Measurements from ENCODE around the gene HSF2BP.
A peak's percentile ranks its signal among the peaks of the same experiment; 100 is the strongest.
"Not testable (repeated sequence)": the region's sequence is repeated elsewhere in the genome, so short reads cannot be mapped to it uniquely, and the experiment has no call there.

The HSF2BP gene

DNA sequence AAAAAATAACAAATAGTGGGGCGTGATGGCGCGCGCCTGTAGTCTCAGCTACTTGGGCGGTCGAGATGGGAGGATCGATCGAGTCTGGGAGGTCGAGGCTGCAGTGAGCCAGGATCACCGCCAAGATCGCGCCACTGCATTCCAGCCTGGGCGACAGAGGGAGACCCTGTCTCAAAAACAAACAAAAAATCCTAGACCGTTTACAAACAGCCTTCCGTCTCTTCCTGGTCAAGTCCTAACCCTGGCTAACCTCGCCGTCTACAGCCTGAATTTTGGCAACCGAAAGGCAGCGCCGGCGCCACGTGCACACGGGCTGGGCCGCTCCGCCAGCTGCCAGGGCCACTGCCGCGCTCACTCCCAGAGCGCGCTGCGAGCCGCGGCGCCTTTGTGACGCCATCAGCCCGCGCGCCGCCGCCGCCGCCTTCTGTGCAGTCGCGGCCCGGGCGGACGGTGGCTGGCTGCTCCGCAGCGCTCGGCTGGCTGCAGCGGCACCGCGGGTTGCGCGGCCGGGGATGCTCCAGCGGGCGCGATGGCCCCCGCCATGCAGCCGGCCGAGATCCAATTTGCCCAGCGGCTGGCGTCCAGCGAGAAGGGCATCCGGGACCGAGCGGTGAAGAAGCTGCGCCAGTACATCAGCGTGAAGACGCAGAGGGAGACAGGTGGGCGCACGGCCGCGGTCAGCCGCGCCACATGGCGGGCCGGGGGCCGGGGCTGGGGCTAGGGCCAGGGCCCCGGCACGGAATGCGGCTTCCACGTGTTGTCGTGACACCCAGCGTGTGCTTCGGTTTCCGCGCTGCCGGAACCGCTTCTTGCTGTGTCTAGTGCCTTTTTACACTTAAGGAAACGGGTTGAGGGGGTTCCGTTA is at the start of gene HSF2BP, which contains the start of gene RRP1B:
TSS of gene HSF2BP (minus strand) at position 353 of the 865 bp plus-strand sequence. CDS start 1,392 bp downstream, outside the sequence.
TSS of gene RRP1B (plus strand) at position 425 of the 865 bp plus-strand sequence. CDS start at position 530, 105 bp downstream.
- H3K9me3 ChIP-seq (ENCODE audit: control insufficient read depth in 2 of 2, low read length in 2 of 2) = no peaks in the 10 kb centered on the region
- H3K4me3 ChIP-seq (ENCODE audit: low read length in 2 of 2) = peak within 1 kb of the TSS; percentile 86 to 91
- H3K27ac ChIP-seq (ENCODE audit: low read depth in 2 of 2, low read length in 2 of 2) = peak within 1 kb of the TSS; percentile 73 to 83
- peaks cover 10 to 11% of the 10 kb centered on the region in 2 donors for H3K4me1 ChIP-seq (ENCODE audit: control insufficient read depth in 2 of 2, insufficient read depth in 2 of 2, low read length in 2 of 2)
- H3K27me3 ChIP-seq (ENCODE audit: control insufficient read depth in 2 of 2, insufficient read depth in 2 of 2, low read length in 2 of 2) = no peaks in the 10 kb centered on the region
- peak within 1 kb of the TSS; percentile 76 to 86 for H3K9ac ChIP-seq (ENCODE audit: low read depth in 1 of 2, low read length in 2 of 2)
- H3K36me3 ChIP-seq (ENCODE audit: control insufficient read depth in 2 of 2, insufficient read depth in 2 of 2, low read length in 2 of 2) = peaks cover 3 to 4% of the 10 kb centered on the region in 2 donors

DNA sequence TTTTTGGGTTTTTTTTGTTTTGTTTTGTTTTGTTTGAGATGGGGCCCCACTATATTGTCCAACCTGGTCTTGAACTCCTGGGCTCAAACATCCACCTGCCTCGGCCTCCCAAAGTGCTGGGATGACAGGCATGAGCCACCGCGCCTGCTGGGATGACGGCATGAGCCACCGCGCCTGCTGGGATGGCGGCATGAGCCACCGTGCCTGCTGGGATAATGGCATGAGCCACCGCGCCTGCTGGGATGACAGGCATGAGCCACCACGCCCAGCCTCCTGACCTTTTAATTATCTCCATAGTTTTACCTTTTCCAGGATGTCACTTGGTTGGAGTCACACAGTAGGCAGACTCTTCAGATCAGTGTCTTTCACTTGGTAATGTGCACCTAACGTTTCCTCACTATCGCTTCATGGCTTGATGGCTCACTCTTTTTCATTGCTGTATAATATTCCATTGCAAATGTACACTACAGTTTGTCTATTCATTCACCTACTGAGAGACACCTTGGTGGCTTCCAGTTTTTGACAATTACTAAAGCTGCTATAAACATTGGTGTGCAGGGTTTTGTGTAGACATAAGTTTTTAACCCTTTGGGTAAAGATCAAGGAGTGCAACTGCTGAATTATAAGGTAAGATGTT is 49.6 kb upstream of the HSF2BP start:
- Histone ChIP-seq H3K4me1 (ENCODE audit: control insufficient read depth in 2 of 2, insufficient read depth in 2 of 2, low read length in 2 of 2) (peaks cover 15 to 23% of the 10 kb centered on the region in 2 donors), H3K4me3 (ENCODE audit: low read length in 2 of 2) (no peak overlapping the region), H3K36me3 (ENCODE audit: control insufficient read depth in 2 of 2, insufficient read depth in 2 of 2, low read length in 2 of 2) (no peaks in the 10 kb centered on the region), H3K9ac (ENCODE audit: low read depth in 1 of 2, low read length in 2 of 2) (no peak overlapping the region), H3K27me3 (ENCODE audit: control insufficient read depth in 2 of 2, insufficient read depth in 2 of 2, low read length in 2 of 2) (no peaks in the 10 kb centered on the region), H3K9me3 (ENCODE audit: control insufficient read depth in 2 of 2, low read length in 2 of 2) (no peaks in the 10 kb centered on the region), H3K27ac (ENCODE audit: low read depth in 2 of 2, low read length in 2 of 2) (no peak overlapping the region)

DNA sequence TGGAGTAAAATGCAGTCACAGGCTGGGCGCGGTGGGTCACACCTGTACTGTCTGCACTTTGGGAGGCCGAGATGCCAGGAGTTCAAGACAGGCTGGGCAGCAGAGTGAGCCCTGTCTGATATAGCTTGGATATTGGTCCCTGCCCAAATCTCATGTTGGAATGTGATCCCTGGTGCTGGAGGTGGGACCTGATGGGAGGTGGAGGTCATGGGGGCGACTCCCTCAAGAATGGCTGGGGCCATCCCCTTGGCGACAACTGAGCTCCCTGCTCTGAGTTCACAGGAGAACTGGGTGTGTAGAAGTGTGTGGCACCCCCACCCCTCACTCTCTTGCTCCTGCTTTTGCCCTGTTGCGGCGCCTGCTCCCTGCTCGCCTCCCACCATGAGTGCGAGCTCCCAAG is 48.2 kb upstream of the HSF2BP start:
- Histone ChIP-seq H3K36me3 (ENCODE audit: control insufficient read depth in 2 of 2, insufficient read depth in 2 of 2, low read length in 2 of 2) (no peaks in the 10 kb centered on the region), H3K4me1 (ENCODE audit: control insufficient read depth in 2 of 2, insufficient read depth in 2 of 2, low read length in 2 of 2) (peaks cover 13 to 16% of the 10 kb centered on the region in 2 donors), H3K4me3 (ENCODE audit: low read length in 2 of 2) (no peak overlapping the region), H3K27me3 (ENCODE audit: control insufficient read depth in 2 of 2, insufficient read depth in 2 of 2, low read length in 2 of 2) (no peaks in the 10 kb centered on the region), H3K9me3 (ENCODE audit: control insufficient read depth in 2 of 2, low read length in 2 of 2) (no peaks in the 10 kb centered on the region), H3K9ac (ENCODE audit: low read depth in 1 of 2, low read length in 2 of 2) (no peak overlapping the region), H3K27ac (ENCODE audit: low read depth in 2 of 2, low read length in 2 of 2) (no peak overlapping the region)

DNA sequence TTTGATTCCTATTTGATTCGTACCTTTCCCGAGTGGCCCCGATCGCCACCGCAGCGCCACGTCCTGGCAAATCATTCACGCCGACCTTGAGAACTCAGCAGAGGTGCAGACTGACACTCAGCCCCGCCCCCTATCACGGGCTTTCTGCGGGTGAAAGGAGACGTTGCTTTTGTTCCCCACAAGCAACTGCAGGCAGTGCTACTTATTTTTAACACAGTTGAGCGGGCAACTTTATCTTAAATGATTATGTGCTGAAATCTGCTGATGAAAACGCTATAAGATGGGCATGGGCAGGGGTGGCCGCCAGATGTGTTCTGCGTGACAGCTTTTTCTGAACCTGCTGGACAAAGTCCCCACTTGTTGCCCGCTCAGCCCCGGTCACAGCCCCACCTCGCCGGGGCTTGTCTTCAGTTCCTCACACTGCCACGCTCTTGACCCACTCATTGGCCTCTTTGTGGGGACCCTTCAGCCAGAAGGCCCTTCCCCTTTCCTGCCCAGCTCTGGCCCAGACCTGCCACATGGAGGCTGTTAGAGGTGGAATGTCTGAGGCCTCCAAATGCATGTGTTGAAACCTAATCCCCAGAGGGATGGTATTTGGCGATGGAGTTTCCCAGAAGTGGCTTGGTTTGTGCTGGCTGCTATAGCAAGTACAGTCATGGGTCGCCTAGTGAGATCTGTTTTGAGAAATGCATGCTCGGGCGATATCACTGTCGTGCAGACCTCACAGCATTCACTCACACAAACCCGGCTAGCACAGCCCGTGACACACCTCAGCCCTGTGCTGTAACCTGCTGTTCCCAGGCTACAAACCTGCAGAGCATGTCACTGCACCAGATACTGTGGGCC is 44.0 kb upstream of the HSF2BP start:
- Histone ChIP-seq H3K27me3 (ENCODE audit: control insufficient read depth in 2 of 2, insufficient read depth in 2 of 2, low read length in 2 of 2) (no peaks in the 10 kb centered on the region), H3K36me3 (ENCODE audit: control insufficient read depth in 2 of 2, insufficient read depth in 2 of 2, low read length in 2 of 2) (no peaks in the 10 kb centered on the region), H3K27ac (ENCODE audit: low read depth in 2 of 2, low read length in 2 of 2) (no peak overlapping the region), H3K4me1 (ENCODE audit: control insufficient read depth in 2 of 2, insufficient read depth in 2 of 2, low read length in 2 of 2) (peaks cover 7 to 9% of the 10 kb centered on the region in 2 donors), H3K4me3 (ENCODE audit: low read length in 2 of 2) (peak overlapping the region; percentile 4 to 37), H3K9me3 (ENCODE audit: control insufficient read depth in 2 of 2, low read length in 2 of 2) (no peaks in the 10 kb centered on the region), H3K9ac (ENCODE audit: low read depth in 1 of 2, low read length in 2 of 2) (no peak overlapping the region)

DNA sequence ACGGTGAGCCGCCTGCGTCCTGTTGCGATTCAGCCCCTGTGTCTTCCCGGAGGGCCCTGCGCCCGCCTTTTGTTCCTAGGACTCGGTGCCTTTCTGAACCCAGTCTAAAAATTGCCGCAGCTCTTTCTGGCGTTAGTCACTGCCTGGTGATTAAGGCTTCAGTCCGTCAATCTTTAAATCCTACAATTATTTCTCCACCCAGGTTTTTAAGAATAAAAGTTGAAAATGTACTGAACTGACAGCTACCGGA is 43.4 kb upstream of the HSF2BP start:
- no peak overlapping the region for H3K9ac ChIP-seq (ENCODE audit: low read depth in 1 of 2, low read length in 2 of 2)
- peak overlapping the region in 1 of 2 donors; percentile 37 for H3K4me3 ChIP-seq (ENCODE audit: low read length in 2 of 2)
- H3K4me1 ChIP-seq (ENCODE audit: control insufficient read depth in 2 of 2, insufficient read depth in 2 of 2, low read length in 2 of 2) = peaks cover 7 to 9% of the 10 kb centered on the region in 2 donors
- H3K27me3 ChIP-seq (ENCODE audit: control insufficient read depth in 2 of 2, insufficient read depth in 2 of 2, low read length in 2 of 2) = no peaks in the 10 kb centered on the region
- H3K9me3 ChIP-seq (ENCODE audit: control insufficient read depth in 2 of 2, low read length in 2 of 2) = no peaks in the 10 kb centered on the region
- H3K36me3 ChIP-seq (ENCODE audit: control insufficient read depth in 2 of 2, insufficient read depth in 2 of 2, low read length in 2 of 2) = no peaks in the 10 kb centered on the region
- H3K27ac ChIP-seq (ENCODE audit: low read depth in 2 of 2, low read length in 2 of 2) = no peak overlapping the region

DNA sequence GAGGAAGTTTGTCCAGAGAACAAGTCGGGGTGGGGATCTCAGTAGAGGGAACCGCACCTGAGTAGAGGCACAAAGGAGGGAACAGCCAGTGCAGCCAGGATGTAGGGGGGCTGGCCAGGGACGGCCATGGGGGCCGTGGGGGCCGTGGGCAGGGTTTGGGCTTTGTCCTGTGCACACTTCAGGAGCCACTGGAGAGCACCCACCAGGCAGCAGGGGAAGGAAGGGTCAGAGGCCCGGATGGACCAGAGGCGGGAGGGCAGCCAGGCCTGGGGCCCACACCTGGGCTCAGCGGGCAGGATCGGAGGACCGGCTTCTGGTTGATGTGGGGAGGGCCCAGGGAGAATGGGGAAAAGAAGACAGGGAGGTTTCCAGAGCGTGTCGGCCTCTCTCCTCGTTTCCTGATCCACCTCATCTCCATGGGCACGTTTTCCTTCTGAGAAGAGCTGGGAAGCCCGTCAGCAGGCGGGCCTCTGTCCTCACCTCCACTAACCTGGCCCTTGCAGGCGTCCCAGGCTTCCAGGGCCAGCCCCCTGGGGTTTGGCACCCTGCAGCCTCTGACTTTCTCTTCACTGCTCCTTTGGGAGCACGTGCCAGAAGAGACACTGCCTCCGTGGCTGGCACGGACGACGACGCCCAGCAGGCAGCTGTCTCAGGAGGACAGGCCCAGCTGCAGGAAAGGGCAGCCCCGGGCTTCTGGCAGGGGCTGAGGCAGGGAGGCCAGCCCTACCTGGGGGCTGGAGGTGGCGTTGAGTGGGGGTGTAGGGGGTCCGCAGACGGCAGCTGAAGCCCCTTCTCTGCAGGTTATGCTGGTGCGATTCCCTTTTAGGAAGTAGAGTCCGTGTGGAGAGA is 42.9 kb upstream of the HSF2BP start:
- H3K9ac ChIP-seq (ENCODE audit: low read depth in 1 of 2, low read length in 2 of 2) = no peak overlapping the region
- H3K36me3 ChIP-seq (ENCODE audit: control insufficient read depth in 2 of 2, insufficient read depth in 2 of 2, low read length in 2 of 2) = no peaks in the 10 kb centered on the region
- H3K9me3 ChIP-seq (ENCODE audit: control insufficient read depth in 2 of 2, low read length in 2 of 2) = no peaks in the 10 kb centered on the region
- peak overlapping the region in 1 of 2 donors; percentile 37 for H3K4me3 ChIP-seq (ENCODE audit: low read length in 2 of 2)
- H3K27ac ChIP-seq (ENCODE audit: low read depth in 2 of 2, low read length in 2 of 2) = no peak overlapping the region
- no peaks in the 10 kb centered on the region for H3K27me3 ChIP-seq (ENCODE audit: control insufficient read depth in 2 of 2, insufficient read depth in 2 of 2, low read length in 2 of 2)
- H3K4me1 ChIP-seq (ENCODE audit: control insufficient read depth in 2 of 2, insufficient read depth in 2 of 2, low read length in 2 of 2) = peaks cover 7 to 9% of the 10 kb centered on the region in 2 donors

DNA sequence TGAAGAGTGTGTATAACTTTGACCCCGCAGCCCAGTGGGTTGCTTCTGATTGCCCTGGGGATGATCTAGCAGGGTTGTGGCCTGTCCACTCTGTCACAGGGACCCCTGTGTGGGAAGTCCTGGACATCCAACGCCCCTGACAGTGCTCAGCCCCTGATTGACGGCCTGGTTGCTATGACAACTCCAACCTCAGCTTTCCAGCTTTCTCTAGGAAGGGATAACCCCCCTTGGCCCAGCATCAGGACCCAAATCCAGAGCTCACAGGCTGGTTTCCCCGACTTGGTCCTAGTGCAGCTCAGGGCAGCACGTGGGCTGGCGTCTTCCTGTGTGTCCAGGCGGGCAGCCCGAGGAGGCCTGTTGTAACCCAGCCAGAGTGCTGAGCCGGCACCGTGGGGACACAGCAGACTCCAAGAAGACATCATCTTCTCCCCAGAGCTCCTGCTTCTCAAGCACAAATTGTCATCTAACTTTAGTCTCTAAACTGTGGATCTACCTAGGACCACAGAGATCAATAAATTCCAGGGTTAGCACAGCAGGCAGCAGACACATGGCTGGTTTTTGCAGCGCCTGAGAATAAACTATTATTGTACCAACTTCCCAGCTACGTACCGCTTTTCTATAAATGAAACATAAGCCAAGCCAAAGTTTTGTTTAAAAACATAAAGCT is 40.8 kb upstream of the HSF2BP start:
- H3K36me3 ChIP-seq (ENCODE audit: control insufficient read depth in 2 of 2, insufficient read depth in 2 of 2, low read length in 2 of 2) = no peaks in the 10 kb centered on the region
- H3K4me3 ChIP-seq (ENCODE audit: low read length in 2 of 2) = no peak overlapping the region
- no peak overlapping the region for H3K27ac ChIP-seq (ENCODE audit: low read depth in 2 of 2, low read length in 2 of 2)
- H3K27me3 ChIP-seq (ENCODE audit: control insufficient read depth in 2 of 2, insufficient read depth in 2 of 2, low read length in 2 of 2) = no peaks in the 10 kb centered on the region
- H3K9me3 ChIP-seq (ENCODE audit: control insufficient read depth in 2 of 2, low read length in 2 of 2) = no peaks in the 10 kb centered on the region
- no peak overlapping the region for H3K9ac ChIP-seq (ENCODE audit: low read depth in 1 of 2, low read length in 2 of 2)
- H3K4me1 ChIP-seq (ENCODE audit: control insufficient read depth in 2 of 2, insufficient read depth in 2 of 2, low read length in 2 of 2) = peaks cover 7 to 9% of the 10 kb centered on the region in 2 donors

DNA sequence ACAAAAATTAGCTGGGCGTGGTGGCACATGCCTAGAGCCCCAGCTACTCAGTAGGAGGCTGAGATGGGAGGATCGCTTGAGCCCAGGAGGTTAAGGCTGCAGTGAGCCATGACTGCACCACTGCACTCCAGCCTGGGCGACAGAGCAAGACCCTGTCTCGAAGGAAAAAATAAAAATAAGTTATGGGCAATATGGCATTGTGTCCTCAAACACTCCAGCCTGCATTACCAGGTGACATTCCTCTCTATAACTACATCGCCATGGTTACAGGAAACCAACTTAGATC is 40.1 kb upstream of the HSF2BP start:
- H3K27me3 ChIP-seq (ENCODE audit: control insufficient read depth in 2 of 2, insufficient read depth in 2 of 2, low read length in 2 of 2); H3K27ac ChIP-seq (ENCODE audit: low read depth in 2 of 2, low read length in 2 of 2); H3K36me3 ChIP-seq (ENCODE audit: control insufficient read depth in 2 of 2, insufficient read depth in 2 of 2, low read length in 2 of 2); H3K4me1 ChIP-seq (ENCODE audit: control insufficient read depth in 2 of 2, insufficient read depth in 2 of 2, low read length in 2 of 2); H3K9ac ChIP-seq (ENCODE audit: low read depth in 1 of 2, low read length in 2 of 2); H3K4me3 ChIP-seq (ENCODE audit: low read length in 2 of 2); H3K9me3 ChIP-seq (ENCODE audit: control insufficient read depth in 2 of 2, low read length in 2 of 2): not testable (repeated sequence)
